22Rv1 (cell line): Measurements from ENCODE around the gene MAPKAPK3.

Experiments used
- H3K27ac ChIP-seq: fragments of 450-650 bp; 2 replicates; pipeline ENCODE4 v1.5.1; 2017
- ZFX ChIP-seq: fragments of 450-650 bp; IDR thresholded peaks from 2 replicates; pipeline ENCODE4 v1.6.1; 2017; ENCODE audit warnings: antibody characterized with exemption, borderline replicate concordance
- TF ChIP-seq, protein P1 (sequence below): fragments of 450-650 bp; IDR thresholded peaks from 2 replicates; pipeline ENCODE4 v1.5.1; 2017; ENCODE audit warnings: mild to moderate bottlenecking

Gene MAPKAPK3

GRCh38 chr3:50624634-50625033 lies 7.7 kb downstream of the MAPKAPK3 start:
- TF ChIP-seq, protein P1, sequence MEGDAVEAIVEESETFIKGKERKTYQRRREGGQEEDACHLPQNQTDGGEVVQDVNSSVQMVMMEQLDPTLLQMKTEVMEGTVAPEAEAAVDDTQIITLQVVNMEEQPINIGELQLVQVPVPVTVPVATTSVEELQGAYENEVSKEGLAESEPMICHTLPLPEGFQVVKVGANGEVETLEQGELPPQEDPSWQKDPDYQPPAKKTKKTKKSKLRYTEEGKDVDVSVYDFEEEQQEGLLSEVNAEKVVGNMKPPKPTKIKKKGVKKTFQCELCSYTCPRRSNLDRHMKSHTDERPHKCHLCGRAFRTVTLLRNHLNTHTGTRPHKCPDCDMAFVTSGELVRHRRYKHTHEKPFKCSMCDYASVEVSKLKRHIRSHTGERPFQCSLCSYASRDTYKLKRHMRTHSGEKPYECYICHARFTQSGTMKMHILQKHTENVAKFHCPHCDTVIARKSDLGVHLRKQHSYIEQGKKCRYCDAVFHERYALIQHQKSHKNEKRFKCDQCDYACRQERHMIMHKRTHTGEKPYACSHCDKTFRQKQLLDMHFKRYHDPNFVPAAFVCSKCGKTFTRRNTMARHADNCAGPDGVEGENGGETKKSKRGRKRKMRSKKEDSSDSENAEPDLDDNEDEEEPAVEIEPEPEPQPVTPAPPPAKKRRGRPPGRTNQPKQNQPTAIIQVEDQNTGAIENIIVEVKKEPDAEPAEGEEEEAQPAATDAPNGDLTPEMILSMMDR, result no peak
- no peak overlapping the region for H3K27ac ChIP-seq

- TF ChIP-seq ZFX, result no peak
- TF ChIP-seq, protein P1, result no peak
- H3K27ac ChIP-seq, result no peak overlapping the region
Measured at GRCh38 chr3:50625231-50626182, 8.6 kb downstream of the MAPKAPK3 start.

DNA sequence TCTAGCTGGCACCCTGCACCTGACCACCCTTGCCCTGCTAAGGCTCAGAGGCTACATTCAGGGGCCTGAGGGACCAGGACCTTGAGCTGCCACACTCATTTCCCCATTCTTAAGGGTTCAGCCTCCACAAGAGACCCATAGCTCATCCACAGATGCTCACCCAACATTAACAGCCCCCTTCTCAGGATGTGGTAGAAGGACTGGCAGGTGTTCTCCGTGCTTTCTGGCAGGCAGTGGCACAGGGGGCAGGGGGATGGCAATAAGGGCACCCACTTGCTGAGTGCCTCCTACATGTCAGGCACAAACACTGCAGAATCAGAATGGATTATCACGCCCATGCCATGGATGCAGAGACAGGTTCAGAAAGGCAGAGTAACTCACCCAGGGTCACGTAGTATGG lies 9.4 kb downstream of the MAPKAPK3 start:
- TF ChIP-seq ZFX, result no peak
- TF ChIP-seq, protein P1, result no peak
- no peak overlapping the region for H3K27ac ChIP-seq

DNA sequence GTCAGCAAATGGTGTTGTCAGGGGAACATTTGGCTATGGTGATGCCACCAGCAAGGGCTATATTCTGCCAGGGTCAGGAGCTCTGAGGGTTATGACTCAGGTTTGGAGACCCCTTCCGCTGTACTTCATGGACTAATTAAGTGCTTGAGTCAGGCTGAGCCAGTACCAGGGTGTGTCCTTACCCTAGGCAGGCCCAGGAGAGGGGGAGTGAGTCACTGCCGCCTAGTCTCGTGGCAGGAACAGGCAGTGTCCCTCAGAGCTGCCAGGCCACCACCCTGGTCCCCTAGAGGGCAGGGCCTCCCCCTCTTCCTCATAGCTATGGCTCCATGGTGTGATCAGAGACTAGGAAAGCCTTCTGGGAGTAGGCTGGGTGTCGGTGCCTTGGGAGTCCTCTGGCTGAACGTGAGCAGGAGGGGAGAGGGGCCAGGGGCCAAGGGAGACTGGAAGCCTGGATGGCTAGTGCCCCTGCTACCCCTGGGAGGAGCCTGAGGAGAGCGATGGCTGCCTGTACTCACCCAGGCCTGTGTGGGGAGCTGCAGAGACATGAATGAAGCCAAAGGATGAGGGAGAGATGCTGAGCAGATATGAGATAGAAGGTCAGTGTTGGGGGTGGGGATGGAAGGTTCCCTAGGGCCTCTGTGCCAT lies 10.6 kb downstream of the MAPKAPK3 start:
- H3K27ac ChIP-seq, result no peak overlapping the region
- no peak for TF ChIP-seq ZFX
- TF ChIP-seq, protein P1, result peak; percentile 45

- TF ChIP-seq, protein P1, result no peak
- no peak for TF ChIP-seq ZFX
- H3K27ac ChIP-seq, result no peak overlapping the region
Measured at GRCh38 chr3:50628601-50629000, 11.7 kb downstream of the MAPKAPK3 start.

DNA sequence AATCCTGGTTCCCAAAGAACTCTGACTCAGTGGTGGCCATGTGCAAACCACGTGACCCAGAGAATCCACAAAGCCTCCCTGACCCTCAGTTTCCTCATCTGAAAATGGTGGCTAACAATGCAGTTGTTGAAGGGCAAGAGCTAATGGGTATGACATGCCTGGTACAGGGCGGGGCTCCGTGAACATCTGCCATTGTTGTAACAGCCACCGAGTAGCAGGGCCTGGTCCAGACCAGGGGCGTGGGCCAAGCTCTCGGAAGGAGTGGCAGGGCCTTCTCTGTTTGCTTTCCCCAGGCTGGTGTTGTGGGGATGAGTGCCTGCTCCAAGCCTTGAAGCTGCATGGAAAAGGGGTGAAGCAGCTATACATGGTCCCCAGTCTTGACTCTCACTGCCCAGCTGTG lies 13.4 kb downstream of the MAPKAPK3 start:
- TF ChIP-seq ZFX, result no peak
- TF ChIP-seq, protein P1, result no peak
- no peak overlapping the region for H3K27ac ChIP-seq

DNA sequence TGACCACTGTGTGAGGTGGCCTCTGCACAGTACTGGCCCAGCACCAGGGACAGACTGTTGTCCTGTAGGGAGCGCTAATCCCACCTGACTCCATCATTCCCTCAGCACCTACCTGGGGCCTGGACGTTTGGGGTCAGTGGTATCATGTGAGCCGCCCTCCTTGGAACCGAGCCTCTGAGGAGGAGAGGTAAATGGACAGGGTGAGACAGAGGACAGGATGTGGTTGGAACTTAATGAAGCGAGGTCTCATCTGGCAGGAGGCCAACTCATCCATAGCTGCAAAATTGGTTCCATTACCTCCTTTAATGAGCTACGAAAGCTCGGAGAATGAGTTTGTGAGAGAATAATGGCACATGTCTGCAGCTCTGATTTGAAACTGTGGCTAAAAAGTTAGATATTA lies 13.9 kb downstream of the MAPKAPK3 start:
- TF ChIP-seq, protein P1, result no peak
- no peak for TF ChIP-seq ZFX
- no peak overlapping the region for H3K27ac ChIP-seq
